WTC11 (cell line): Measurements from ENCODE around the gene CREB3. TPM values are rescaled to one million over a fixed set of nuclear protein-coding genes. Genes with fewer than 3 reads are reported as not detected.

Source experiments
- ATAC-seq: fragments of 200-7000 bp; cut with Tn5 transposase; 2 replicates; pipeline ENCODE4 v1.10.0; 2021; ENCODE audit warnings: mild to moderate bottlenecking, moderate library complexity
- CTCF ChIA-PET: fragments of 300-600 bp; sonication (Branson Sonifier 250); formaldehyde crosslinking; loops from one replicate; lab custom pipeline; 2021; ENCODE audit warnings: antibody characterized with exemption; lab: Charles Lee
- POLR2A ChIA-PET: fragments of 350-600 bp; sonication (Branson Sonifier 250); formaldehyde crosslinking; loops from one replicate; lab custom pipeline; 2021; ENCODE audit warnings: antibody characterized with exemption; lab: Charles Lee
- DNase-seq: peaks from one replicate; pipeline ENCODE4 v3.0.0; 2021; ENCODE audit warnings: low spot score
- H3K27ac Mint-ChIP-seq: 2 replicates; pipeline ENCODE4 v1.8.0; 2021; ENCODE audit warnings: mixed read lengths
- H3K27me3 Mint-ChIP-seq: 2 replicates; pipeline ENCODE4 v1.8.0; 2021; ENCODE audit warnings: low read depth, mild to moderate bottlenecking, moderate library complexity, mixed read lengths
- H3K36me3 Mint-ChIP-seq: 2 replicates; pipeline ENCODE4 v1.8.0; 2021; ENCODE audit warnings: mixed read lengths
- H3K4me1 Mint-ChIP-seq: 2 replicates; pipeline ENCODE4 v1.8.0; 2022; ENCODE audit warnings: mixed read lengths
- H3K4me3 Mint-ChIP-seq: 2 replicates; pipeline ENCODE4 v1.8.0; 2021; ENCODE audit warnings: mild to moderate bottlenecking, moderate library complexity, mixed read lengths
- H3K9me3 Mint-ChIP-seq: 2 replicates; pipeline ENCODE4 v1.8.0; 2021; ENCODE audit warnings: mixed read lengths
- IRF2 ChIP-seq: sonication (generic); formaldehyde crosslinking; IDR thresholded peaks from 2 replicates; pipeline ENCODE4 v1.8.0; 2022; ENCODE audit warnings: low read depth, missing genetic modification reagents, borderline replicate concordance
- NR1H2 ChIP-seq: sonication (generic); formaldehyde crosslinking; IDR thresholded peaks from 2 replicates; pipeline ENCODE4 v1.9.0; 2021; ENCODE audit warnings: mild to moderate bottlenecking, moderate library complexity, missing genetic modification reagents
- TCF7 ChIP-seq: sonication (generic); formaldehyde crosslinking; IDR thresholded peaks from 2 replicates; pipeline ENCODE4 v1.8.0; 2022; ENCODE audit warnings: mild to moderate bottlenecking, low read depth, missing genetic modification reagents, moderate library complexity
- ZBTB21 ChIP-seq: sonication (generic); formaldehyde crosslinking; IDR thresholded peaks from 2 replicates; pipeline ENCODE4 v1.8.1; 2023; ENCODE audit warnings: mild to moderate bottlenecking, missing genetic modification reagents, borderline replicate concordance
- ZNF219 ChIP-seq: sonication (generic); formaldehyde crosslinking; IDR thresholded peaks from 2 replicates; pipeline ENCODE4 v1.8.0; 2023; ENCODE audit warnings: missing genetic modification reagents, mild to moderate bottlenecking, borderline replicate concordance
- ZNF317 ChIP-seq: sonication (generic); formaldehyde crosslinking; IDR thresholded peaks from 2 replicates; pipeline ENCODE4 v1.8.1; 2023; ENCODE audit warnings: low read depth, mild to moderate bottlenecking, moderate library complexity, missing genetic modification reagents, borderline replicate concordance
- ZNF423 ChIP-seq: fragments of 250-450 bp; sonication (Bioruptor Pico); IDR thresholded peaks from 2 replicates; pipeline ENCODE4 v2.1.2; 2022; ENCODE audit warnings: mild to moderate bottlenecking, moderate library complexity
- ZNF671 ChIP-seq: fragments of 250-450 bp; sonication (Bioruptor Pico); IDR thresholded peaks from 2 replicates; pipeline ENCODE4 v1.8.0; 2021; ENCODE audit warnings: mild to moderate bottlenecking
- total RNA-seq: library from RNA; stranded (reverse); gene quantifications from 3 replicates; pipeline ENCODE4 v1.2.3, GENCODE V29; 2021
- TF ChIP-seq, protein P1 (sequence below): sonication (generic); formaldehyde crosslinking; IDR thresholded peaks from 2 replicates; pipeline ENCODE4 v1.8.0; 2023; ENCODE audit warnings: missing genetic modification reagents, mild to moderate bottlenecking, borderline replicate concordance
- TF ChIP-seq, protein P2 (sequence below): fragments of 250-450 bp; sonication (Bioruptor Pico); IDR thresholded peaks from 2 replicates; pipeline ENCODE4 v1.8.0; 2021; ENCODE audit warnings: mild to moderate bottlenecking
- TF ChIP-seq, protein P3 (sequence below): fragments of 250-450 bp; sonication (Bioruptor Pico); conservative IDR thresholded peaks from 2 replicates; pipeline ENCODE4 v1.9.0; 2021; ENCODE audit warnings: mild to moderate bottlenecking
- TF ChIP-seq, protein P4 (sequence below): sonication (generic); formaldehyde crosslinking; IDR thresholded peaks from 2 replicates; pipeline ENCODE4 v1.8.1; 2023; ENCODE audit warnings: mild to moderate bottlenecking, missing genetic modification reagents
- TF ChIP-seq, protein P5 (sequence below): sonication (generic); formaldehyde crosslinking; IDR thresholded peaks from 2 replicates; pipeline ENCODE4 v1.8.1; 2022; ENCODE audit warnings: missing genetic modification reagents, borderline replicate concordance
- TF ChIP-seq, protein P6 (sequence below): sonication (generic); formaldehyde crosslinking; IDR thresholded peaks from 2 replicates; pipeline ENCODE4 v1.8.1; 2022; ENCODE audit warnings: low read depth, mild to moderate bottlenecking, moderate library complexity, missing genetic modification reagents, borderline replicate concordance
- TF ChIP-seq, protein P7 (sequence below): fragments of 250-450 bp; sonication (Bioruptor Pico); IDR thresholded peaks from 2 replicates; pipeline ENCODE4 v2.1.2; 2022; ENCODE audit warnings: mild to moderate bottlenecking, moderate library complexity

CREB3 gene
- total RNA-seq, 1 experiment from 2014 or later = 21.4 TPM

DNA sequence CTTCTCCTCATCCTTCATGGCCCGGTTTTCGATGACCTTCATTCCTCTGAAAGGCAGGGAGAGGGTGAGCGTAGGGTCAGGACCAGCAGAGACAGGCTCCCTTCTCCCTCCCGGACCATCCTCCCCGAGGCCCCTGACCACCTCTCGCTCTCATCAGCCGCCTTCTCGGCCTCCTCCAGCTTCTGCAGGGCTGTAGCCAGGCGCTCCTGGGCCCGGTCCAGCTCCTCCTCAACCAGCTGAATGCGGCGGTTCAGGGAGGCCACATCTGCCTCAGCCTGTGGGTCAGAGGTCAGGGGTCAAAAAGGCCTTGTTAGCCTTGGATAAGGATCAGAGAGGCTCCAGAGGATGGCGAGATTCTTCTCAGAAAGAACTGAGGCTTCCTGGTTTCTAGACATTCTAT lies 47.0 kb upstream of the CREB3 start:
- Mint-ChIP-seq H3K4me1 (peaks cover 24% of the 10 kb centered on the region), H3K27me3 (no peaks in the 10 kb centered on the region), H3K9me3 (no peaks in the 10 kb centered on the region), H3K4me3 (no peak overlapping the region), H3K27ac (no peak overlapping the region), H3K36me3 (peaks cover 41% of the 10 kb centered on the region)
- TF ChIP-seq, protein P1, sequence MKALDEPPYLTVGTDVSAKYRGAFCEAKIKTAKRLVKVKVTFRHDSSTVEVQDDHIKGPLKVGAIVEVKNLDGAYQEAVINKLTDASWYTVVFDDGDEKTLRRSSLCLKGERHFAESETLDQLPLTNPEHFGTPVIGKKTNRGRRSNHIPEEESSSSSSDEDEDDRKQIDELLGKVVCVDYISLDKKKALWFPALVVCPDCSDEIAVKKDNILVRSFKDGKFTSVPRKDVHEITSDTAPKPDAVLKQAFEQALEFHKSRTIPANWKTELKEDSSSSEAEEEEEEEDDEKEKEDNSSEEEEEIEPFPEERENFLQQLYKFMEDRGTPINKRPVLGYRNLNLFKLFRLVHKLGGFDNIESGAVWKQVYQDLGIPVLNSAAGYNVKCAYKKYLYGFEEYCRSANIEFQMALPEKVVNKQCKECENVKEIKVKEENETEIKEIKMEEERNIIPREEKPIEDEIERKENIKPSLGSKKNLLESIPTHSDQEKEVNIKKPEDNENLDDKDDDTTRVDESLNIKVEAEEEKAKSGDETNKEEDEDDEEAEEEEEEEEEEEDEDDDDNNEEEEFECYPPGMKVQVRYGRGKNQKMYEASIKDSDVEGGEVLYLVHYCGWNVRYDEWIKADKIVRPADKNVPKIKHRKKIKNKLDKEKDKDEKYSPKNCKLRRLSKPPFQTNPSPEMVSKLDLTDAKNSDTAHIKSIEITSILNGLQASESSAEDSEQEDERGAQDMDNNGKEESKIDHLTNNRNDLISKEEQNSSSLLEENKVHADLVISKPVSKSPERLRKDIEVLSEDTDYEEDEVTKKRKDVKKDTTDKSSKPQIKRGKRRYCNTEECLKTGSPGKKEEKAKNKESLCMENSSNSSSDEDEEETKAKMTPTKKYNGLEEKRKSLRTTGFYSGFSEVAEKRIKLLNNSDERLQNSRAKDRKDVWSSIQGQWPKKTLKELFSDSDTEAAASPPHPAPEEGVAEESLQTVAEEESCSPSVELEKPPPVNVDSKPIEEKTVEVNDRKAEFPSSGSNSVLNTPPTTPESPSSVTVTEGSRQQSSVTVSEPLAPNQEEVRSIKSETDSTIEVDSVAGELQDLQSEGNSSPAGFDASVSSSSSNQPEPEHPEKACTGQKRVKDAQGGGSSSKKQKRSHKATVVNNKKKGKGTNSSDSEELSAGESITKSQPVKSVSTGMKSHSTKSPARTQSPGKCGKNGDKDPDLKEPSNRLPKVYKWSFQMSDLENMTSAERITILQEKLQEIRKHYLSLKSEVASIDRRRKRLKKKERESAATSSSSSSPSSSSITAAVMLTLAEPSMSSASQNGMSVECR (CRISPR knock-in tag) = no peak
- no peak for TF ChIP-seq ZNF317 (CRISPR knock-in tag)
- TF ChIP-seq TCF7 (CRISPR knock-in tag) = no peak
- no peak for TF ChIP-seq ZNF219
- TF ChIP-seq, protein P2, sequence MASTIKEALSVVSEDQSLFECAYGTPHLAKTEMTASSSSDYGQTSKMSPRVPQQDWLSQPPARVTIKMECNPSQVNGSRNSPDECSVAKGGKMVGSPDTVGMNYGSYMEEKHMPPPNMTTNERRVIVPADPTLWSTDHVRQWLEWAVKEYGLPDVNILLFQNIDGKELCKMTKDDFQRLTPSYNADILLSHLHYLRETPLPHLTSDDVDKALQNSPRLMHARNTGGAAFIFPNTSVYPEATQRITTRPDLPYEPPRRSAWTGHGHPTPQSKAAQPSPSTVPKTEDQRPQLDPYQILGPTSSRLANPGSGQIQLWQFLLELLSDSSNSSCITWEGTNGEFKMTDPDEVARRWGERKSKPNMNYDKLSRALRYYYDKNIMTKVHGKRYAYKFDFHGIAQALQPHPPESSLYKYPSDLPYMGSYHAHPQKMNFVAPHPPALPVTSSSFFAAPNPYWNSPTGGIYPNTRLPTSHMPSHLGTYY (CRISPR knock-in tag) = no peak
- no peak for TF ChIP-seq ZBTB21 (CRISPR knock-in tag)
- no peak for TF ChIP-seq IRF2 (CRISPR knock-in tag)
- TF ChIP-seq, protein P3, sequence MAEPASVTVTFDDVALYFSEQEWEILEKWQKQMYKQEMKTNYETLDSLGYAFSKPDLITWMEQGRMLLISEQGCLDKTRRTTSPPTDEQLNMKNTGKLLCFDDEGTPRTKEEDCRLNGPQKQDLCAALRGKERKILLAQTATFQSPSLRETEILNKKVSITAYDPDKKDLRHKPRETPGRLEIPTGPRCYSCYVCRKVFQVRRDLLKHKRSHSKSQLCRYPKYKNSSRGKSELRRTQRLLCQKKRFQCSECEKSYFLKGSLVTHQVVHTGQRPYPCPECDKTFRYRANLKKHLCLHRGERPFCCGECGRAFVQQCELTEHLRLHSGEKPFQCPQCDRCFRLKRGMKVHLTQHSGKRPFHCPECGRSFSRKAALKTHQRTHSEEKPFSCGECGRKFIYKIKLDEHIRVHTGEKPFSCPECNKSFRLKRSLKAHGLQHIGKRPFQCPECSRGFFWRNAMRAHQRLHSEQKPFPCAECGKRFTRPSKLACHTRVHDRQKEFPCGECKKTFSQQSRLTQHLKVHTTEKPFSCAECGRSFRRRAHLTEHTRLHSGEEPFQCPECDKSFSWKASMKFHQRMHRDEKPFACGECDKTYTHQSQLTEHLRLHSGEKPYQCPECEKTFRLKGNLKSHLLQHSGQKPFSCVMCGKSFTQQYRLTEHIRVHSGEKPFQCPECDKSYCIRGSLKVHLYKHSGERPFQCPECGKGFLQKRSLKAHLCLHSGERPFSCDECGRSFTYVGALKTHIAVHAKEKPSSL (CRISPR knock-in tag) = no peak
- TF ChIP-seq, protein P4, sequence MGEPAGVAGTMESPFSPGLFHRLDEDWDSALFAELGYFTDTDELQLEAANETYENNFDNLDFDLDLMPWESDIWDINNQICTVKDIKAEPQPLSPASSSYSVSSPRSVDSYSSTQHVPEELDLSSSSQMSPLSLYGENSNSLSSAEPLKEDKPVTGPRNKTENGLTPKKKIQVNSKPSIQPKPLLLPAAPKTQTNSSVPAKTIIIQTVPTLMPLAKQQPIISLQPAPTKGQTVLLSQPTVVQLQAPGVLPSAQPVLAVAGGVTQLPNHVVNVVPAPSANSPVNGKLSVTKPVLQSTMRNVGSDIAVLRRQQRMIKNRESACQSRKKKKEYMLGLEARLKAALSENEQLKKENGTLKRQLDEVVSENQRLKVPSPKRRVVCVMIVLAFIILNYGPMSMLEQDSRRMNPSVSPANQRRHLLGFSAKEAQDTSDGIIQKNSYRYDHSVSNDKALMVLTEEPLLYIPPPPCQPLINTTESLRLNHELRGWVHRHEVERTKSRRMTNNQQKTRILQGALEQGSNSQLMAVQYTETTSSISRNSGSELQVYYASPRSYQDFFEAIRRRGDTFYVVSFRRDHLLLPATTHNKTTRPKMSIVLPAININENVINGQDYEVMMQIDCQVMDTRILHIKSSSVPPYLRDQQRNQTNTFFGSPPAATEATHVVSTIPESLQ (CRISPR knock-in tag) = no peak
- TF ChIP-seq, protein P5, sequence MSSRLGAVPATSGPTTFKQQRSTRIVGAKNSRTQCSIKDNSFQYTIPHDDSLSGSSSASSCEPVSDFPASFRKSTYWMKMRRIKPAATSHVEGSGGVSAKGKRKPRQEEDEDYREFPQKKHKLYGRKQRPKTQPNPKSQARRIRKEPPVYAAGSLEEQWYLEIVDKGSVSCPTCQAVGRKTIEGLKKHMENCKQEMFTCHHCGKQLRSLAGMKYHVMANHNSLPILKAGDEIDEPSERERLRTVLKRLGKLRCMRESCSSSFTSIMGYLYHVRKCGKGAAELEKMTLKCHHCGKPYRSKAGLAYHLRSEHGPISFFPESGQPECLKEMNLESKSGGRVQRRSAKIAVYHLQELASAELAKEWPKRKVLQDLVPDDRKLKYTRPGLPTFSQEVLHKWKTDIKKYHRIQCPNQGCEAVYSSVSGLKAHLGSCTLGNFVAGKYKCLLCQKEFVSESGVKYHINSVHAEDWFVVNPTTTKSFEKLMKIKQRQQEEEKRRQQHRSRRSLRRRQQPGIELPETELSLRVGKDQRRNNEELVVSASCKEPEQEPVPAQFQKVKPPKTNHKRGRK = no peak
- no peak for TF ChIP-seq ZNF423 (CRISPR knock-in tag)
- TF ChIP-seq, protein P6, sequence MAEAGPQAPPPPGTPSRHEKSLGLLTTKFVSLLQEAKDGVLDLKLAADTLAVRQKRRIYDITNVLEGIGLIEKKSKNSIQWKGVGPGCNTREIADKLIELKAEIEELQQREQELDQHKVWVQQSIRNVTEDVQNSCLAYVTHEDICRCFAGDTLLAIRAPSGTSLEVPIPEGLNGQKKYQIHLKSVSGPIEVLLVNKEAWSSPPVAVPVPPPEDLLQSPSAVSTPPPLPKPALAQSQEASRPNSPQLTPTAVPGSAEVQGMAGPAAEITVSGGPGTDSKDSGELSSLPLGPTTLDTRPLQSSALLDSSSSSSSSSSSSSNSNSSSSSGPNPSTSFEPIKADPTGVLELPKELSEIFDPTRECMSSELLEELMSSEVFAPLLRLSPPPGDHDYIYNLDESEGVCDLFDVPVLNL (CRISPR knock-in tag) = no peak
- TF ChIP-seq, protein P7, sequence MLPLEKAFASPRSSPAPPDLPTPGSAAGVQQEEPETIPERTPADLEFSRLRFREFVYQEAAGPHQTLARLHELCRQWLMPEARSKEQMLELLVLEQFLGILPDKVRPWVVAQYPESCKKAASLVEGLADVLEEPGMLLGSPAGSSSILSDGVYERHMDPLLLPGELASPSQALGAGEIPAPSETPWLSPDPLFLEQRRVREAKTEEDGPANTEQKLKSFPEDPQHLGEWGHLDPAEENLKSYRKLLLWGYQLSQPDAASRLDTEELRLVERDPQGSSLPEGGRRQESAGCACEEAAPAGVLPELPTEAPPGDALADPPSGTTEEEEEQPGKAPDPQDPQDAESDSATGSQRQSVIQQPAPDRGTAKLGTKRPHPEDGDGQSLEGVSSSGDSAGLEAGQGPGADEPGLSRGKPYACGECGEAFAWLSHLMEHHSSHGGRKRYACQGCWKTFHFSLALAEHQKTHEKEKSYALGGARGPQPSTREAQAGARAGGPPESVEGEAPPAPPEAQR (CRISPR knock-in tag) = no peak
- TF ChIP-seq NR1H2 = no peak
- TF ChIP-seq ZNF671 (CRISPR knock-in tag) = no peak
- ChIA-PET CTCF (interaction anchor here (6.8 kb wide), 1 partner anchor 24 kb away, joined by 49 read pairs; no protein-coding TSS in a partner anchor), POLR2A (interaction anchor here (0.8 to 2.3 kb wide), 2 partner anchors 9 to 43 kb away, joined by 3 to 10 read pairs; no protein-coding TSS in a partner anchor)
- no peak for ATAC-seq
- DNase-seq = no peak
